Measurements from ENCODE around the gene GPR39.

The GPR39 gene

GRCh38 chr2:132641819-132642218, 225.2 kb downstream of the GPR39 start:
- Histone ChIP-seq H3K79me2 (ENCODE audit: control insufficient read depth, low read length) (no peaks in the 10 kb centered on the region), H3K4me1 (ENCODE audit: control insufficient read depth, low read length) (0 out of 2 replicates have a peak, but pooled peaks cover 3% of the 10 kb centered on the region), H3K36me3 (ENCODE audit: control insufficient read depth, low read length) (no peaks in the 10 kb centered on the region), H4K20me1 (ENCODE audit: control insufficient read depth, insufficient read depth, low read depth, low read length) (no peaks in the 10 kb centered on the region), H3K9me2 (replicated peaks; ENCODE audit: control insufficient read depth, low read length) (no peaks in the 10 kb centered on the region), H3K27me3 (ENCODE audit: control insufficient read depth, low read length) (no peaks in the 10 kb centered on the region), H3K9me3 (ENCODE audit: control insufficient read depth, insufficient read depth, low read length) (no peaks in the 10 kb centered on the region), H3K4me3 (ENCODE audit: low read length) (no peak overlapping the region), H3K27ac (ENCODE audit: low read depth, low read length) (no peak overlapping the region), H3K4me2 (ENCODE audit: low read length) (no peak overlapping the region), H3F3A (ENCODE audit: control insufficient read depth, insufficient read depth) (no peaks in the 10 kb centered on the region)
- TF ChIP-seq, protein P1, sequence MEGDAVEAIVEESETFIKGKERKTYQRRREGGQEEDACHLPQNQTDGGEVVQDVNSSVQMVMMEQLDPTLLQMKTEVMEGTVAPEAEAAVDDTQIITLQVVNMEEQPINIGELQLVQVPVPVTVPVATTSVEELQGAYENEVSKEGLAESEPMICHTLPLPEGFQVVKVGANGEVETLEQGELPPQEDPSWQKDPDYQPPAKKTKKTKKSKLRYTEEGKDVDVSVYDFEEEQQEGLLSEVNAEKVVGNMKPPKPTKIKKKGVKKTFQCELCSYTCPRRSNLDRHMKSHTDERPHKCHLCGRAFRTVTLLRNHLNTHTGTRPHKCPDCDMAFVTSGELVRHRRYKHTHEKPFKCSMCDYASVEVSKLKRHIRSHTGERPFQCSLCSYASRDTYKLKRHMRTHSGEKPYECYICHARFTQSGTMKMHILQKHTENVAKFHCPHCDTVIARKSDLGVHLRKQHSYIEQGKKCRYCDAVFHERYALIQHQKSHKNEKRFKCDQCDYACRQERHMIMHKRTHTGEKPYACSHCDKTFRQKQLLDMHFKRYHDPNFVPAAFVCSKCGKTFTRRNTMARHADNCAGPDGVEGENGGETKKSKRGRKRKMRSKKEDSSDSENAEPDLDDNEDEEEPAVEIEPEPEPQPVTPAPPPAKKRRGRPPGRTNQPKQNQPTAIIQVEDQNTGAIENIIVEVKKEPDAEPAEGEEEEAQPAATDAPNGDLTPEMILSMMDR (IDR thresholded peaks at IDR 0.05; ENCODE audit: low read depth, low read length, poor library complexity, severe bottlenecking) = no peak
- TF ChIP-seq EZH2phosphoT487 (IDR thresholded peaks at IDR 0.05; ENCODE audit: borderline replicate concordance, low read length) = no peak

GRCh38 chr2:132642415-132642814, 225.8 kb downstream of the GPR39 start:
- H3K9me2 ChIP-seq (replicated peaks; ENCODE audit: control insufficient read depth, low read length) = no peaks in the 10 kb centered on the region
- no peaks in the 10 kb centered on the region for H3K9me3 ChIP-seq (ENCODE audit: control insufficient read depth, insufficient read depth, low read length)
- no peak for TF ChIP-seq EZH2phosphoT487 (IDR thresholded peaks at IDR 0.05; ENCODE audit: borderline replicate concordance, low read length)
- TF ChIP-seq, protein P1 (IDR thresholded peaks at IDR 0.05; ENCODE audit: low read depth, low read length, poor library complexity, severe bottlenecking) = no peak
- no peaks in the 10 kb centered on the region for H3F3A ChIP-seq (ENCODE audit: control insufficient read depth, insufficient read depth)
- no peaks in the 10 kb centered on the region for H3K27me3 ChIP-seq (ENCODE audit: control insufficient read depth, low read length)
- H3K4me3 ChIP-seq (ENCODE audit: low read length) = no peak overlapping the region
- no peak overlapping the region for H3K27ac ChIP-seq (ENCODE audit: low read depth, low read length)
- no peaks in the 10 kb centered on the region for H3K36me3 ChIP-seq (ENCODE audit: control insufficient read depth, low read length)
- H3K4me1 ChIP-seq (ENCODE audit: control insufficient read depth, low read length) = 0 out of 2 replicates have a peak, but pooled peaks cover 3% of the 10 kb centered on the region
- no peaks in the 10 kb centered on the region for H3K79me2 ChIP-seq (ENCODE audit: control insufficient read depth, low read length)
- H4K20me1 ChIP-seq (ENCODE audit: control insufficient read depth, insufficient read depth, low read depth, low read length) = no peaks in the 10 kb centered on the region
- H3K4me2 ChIP-seq (ENCODE audit: low read length) = no peak overlapping the region

DNA sequence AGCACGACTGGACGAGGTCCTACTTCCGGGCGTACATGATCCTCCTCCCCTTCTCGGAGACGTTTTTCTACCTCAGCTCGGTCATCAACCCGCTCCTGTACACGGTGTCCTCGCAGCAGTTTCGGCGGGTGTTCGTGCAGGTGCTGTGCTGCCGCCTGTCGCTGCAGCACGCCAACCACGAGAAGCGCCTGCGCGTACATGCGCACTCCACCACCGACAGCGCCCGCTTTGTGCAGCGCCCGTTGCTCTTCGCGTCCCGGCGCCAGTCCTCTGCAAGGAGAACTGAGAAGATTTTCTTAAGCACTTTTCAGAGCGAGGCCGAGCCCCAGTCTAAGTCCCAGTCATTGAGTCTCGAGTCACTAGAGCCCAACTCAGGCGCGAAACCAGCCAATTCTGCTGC, 228.6 kb downstream of the GPR39 start:
- H3K4me2 ChIP-seq (ENCODE audit: low read length) = no peak overlapping the region
- no peaks in the 10 kb centered on the region for H3K9me2 ChIP-seq (replicated peaks; ENCODE audit: control insufficient read depth, low read length)
- H3K27ac ChIP-seq (ENCODE audit: low read depth, low read length) = no peak overlapping the region
- no peak for TF ChIP-seq EZH2phosphoT487 (IDR thresholded peaks at IDR 0.05; ENCODE audit: borderline replicate concordance, low read length)
- TF ChIP-seq, protein P1 (IDR thresholded peaks at IDR 0.05; ENCODE audit: low read depth, low read length, poor library complexity, severe bottlenecking) = no peak
- H3K79me2 ChIP-seq (ENCODE audit: control insufficient read depth, low read length) = no peaks in the 10 kb centered on the region
- H4K20me1 ChIP-seq (ENCODE audit: control insufficient read depth, insufficient read depth, low read depth, low read length) = no peaks in the 10 kb centered on the region
- H3F3A ChIP-seq (ENCODE audit: control insufficient read depth, insufficient read depth) = no peaks in the 10 kb centered on the region
- H3K4me3 ChIP-seq (ENCODE audit: low read length) = no peak overlapping the region
- H3K27me3 ChIP-seq (ENCODE audit: control insufficient read depth, low read length) = no peaks in the 10 kb centered on the region
- H3K4me1 ChIP-seq (ENCODE audit: control insufficient read depth, low read length) = 0 out of 2 replicates have a peak, but pooled peaks cover 3% of the 10 kb centered on the region
- no peaks in the 10 kb centered on the region for H3K36me3 ChIP-seq (ENCODE audit: control insufficient read depth, low read length)
- no peaks in the 10 kb centered on the region for H3K9me3 ChIP-seq (ENCODE audit: control insufficient read depth, insufficient read depth, low read length)
